Urinary bladder (tissue), 4 donors: Measurements from ENCODE around the gene GPRC5C. TPM values are rescaled to one million over a fixed set of nuclear protein-coding genes. Genes with fewer than 3 reads are reported as not detected.

Source experiments
- DNase-seq: peaks from one replicate; pipeline ENCODE4 v3.0.0-alpha.2; 2015; ENCODE audit errors: extremely low spot score
- H3K27ac ChIP-seq: one replicate; pipeline ENCODE4 v1.5.1; 2013; ENCODE audit warnings: low read depth, mild to moderate bottlenecking, moderate library complexity
- H3K36me3 ChIP-seq: one replicate; pipeline ENCODE4 v1.6.1; 2013; ENCODE audit warnings: mild to moderate bottlenecking, moderate library complexity; ENCODE audit not compliant: insufficient read depth
- H3K4me1 ChIP-seq: one replicate; pipeline ENCODE4 v1.6.1; 2013; ENCODE audit warnings: mild to moderate bottlenecking, moderate library complexity; ENCODE audit not compliant: insufficient read depth
- H3K4me3 ChIP-seq: one replicate; pipeline ENCODE4 v1.5.1; 2013; ENCODE audit warnings: low read depth, low read length
- WGBS: extraction: QIAGEN DNeasy Blood & Tissue Kit; methylation state at CpG from one replicate; pipeline ENCODE4 v1.1.7; 2013; 5-methylcytosine and 5-hydroxymethylcytosine counted together
- polyA plus RNA-seq: library from polyadenylated mRNA; stranded (reverse); fragments of 200-250 nt; gene quantifications from one replicate; pipeline ENCODE4 v1.2.3, GENCODE V29; 2013
- total RNA-seq: library from RNA; depleted of rRNA; stranded (reverse); fragments of >200 nt; gene quantifications from one replicate; pipeline ENCODE4 v1.2.3, GENCODE V29; 2014
- donor health status: healthy with polysubstance abuse.
- donor health status: healthy.

The GPRC5C gene
- total and polyA plus RNA-seq, 2 donors, result 27.0 to 40.6 TPM

GRCh38 chr17:74467221-74467951, 35.5 kb downstream of the GPRC5C start:
- H3K27ac ChIP-seq, result no peak overlapping the region
- no peaks in the 10 kb centered on the region for H3K36me3 ChIP-seq
- no peak overlapping the region for H3K4me3 ChIP-seq
- H3K4me1 ChIP-seq, result no peaks in the 10 kb centered on the region
- DNase-seq, result no peak
- 51% methylated on average over 21 of the region's 21 CpGs for WGBS

- no peaks in the 10 kb centered on the region for H3K36me3 ChIP-seq
- 91% methylated on average over 3 of the region's 3 CpGs for WGBS
- H3K27ac ChIP-seq, result no peak overlapping the region
- no peaks in the 10 kb centered on the region for H3K4me1 ChIP-seq
- no peak for DNase-seq
- no peak overlapping the region for H3K4me3 ChIP-seq
These were observed 39.5 kb downstream of the GPRC5C start for GRCh38 chr17:74471341-74471740.

GRCh38 chr17:74472890-74473289, 41.0 kb downstream of the GPRC5C start:
- DNase-seq, result no peak
- no peaks in the 10 kb centered on the region for H3K4me1 ChIP-seq
- no peak overlapping the region for H3K27ac ChIP-seq
- WGBS, result 88% methylated on average over 4 of the region's 4 CpGs
- H3K4me3 ChIP-seq, result no peak overlapping the region
- no peaks in the 10 kb centered on the region for H3K36me3 ChIP-seq

GRCh38 chr17:74473294-74473693, 41.4 kb downstream of the GPRC5C start:
- 84% methylated on average over 8 of the region's 8 CpGs for WGBS
- no peak overlapping the region for H3K27ac ChIP-seq
- H3K4me1 ChIP-seq, result no peaks in the 10 kb centered on the region
- H3K36me3 ChIP-seq, result no peaks in the 10 kb centered on the region
- H3K4me3 ChIP-seq, result no peak overlapping the region
- no peak for DNase-seq

- 76% methylated on average over 9 of the region's 9 CpGs for WGBS
- no peaks in the 10 kb centered on the region for H3K4me1 ChIP-seq
These were observed 42.3 kb downstream of the GPRC5C start for GRCh38 chr17:74474043-74474792.

GRCh38 chr17:74475189-74475588, 43.3 kb downstream of the GPRC5C start:
- DNase-seq, result no peak
- 88% methylated on average over 4 of the region's 4 CpGs for WGBS
- no peaks in the 10 kb centered on the region for H3K36me3 ChIP-seq
- H3K27ac ChIP-seq, result no peak overlapping the region
- no peaks in the 10 kb centered on the region for H3K4me1 ChIP-seq
- no peak overlapping the region for H3K4me3 ChIP-seq

More at GRCh38 chr17:74474043-74474792, 42.3 kb downstream of the GPRC5C start:
- no peaks in the 10 kb centered on the region for H3K36me3 ChIP-seq
- no peak overlapping the region for H3K27ac ChIP-seq
- no peak for DNase-seq
- H3K4me3 ChIP-seq, result no peak overlapping the region

- Histone ChIP-seq H3K27ac (no peak overlapping the region), H3K36me3 (no peaks in the 10 kb centered on the region), H3K4me3 (no peak overlapping the region), H3K4me1 (no peaks in the 10 kb centered on the region)
- WGBS, result 72% methylated on average over 4 of the region's 4 CpGs
- DNase-seq, result no peak
These were observed 45.5 kb downstream of the GPRC5C start for GRCh38 chr17:74477411-74477810.

- Histone ChIP-seq H3K4me1 (no peaks in the 10 kb centered on the region), H3K4me3 (no peak overlapping the region), H3K27ac (no peak overlapping the region), H3K36me3 (no peaks in the 10 kb centered on the region)
- 45% methylated on average over 6 of the region's 6 CpGs for WGBS
- DNase-seq, result no peak
These were observed 46.7 kb downstream of the GPRC5C start for GRCh38 chr17:74478420-74479100.

GRCh38 chr17:74480290-74480689, 48.4 kb downstream of the GPRC5C start:
- no peak for DNase-seq
- Histone ChIP-seq H3K36me3 (no peaks in the 10 kb centered on the region), H3K4me3 (no peak overlapping the region), H3K4me1 (no peaks in the 10 kb centered on the region), H3K27ac (no peak overlapping the region)
- WGBS, result 72% methylated on average over 8 of the region's 8 CpGs

- Histone ChIP-seq H3K4me1 (no peaks in the 10 kb centered on the region), H3K36me3 (no peaks in the 10 kb centered on the region), H3K27ac (no peak overlapping the region), H3K4me3 (no peak overlapping the region)
- no peak for DNase-seq
- WGBS, result 84% methylated on average over 7 of the region's 7 CpGs
These were observed 49.7 kb downstream of the GPRC5C start for GRCh38 chr17:74481621-74482020.

- 45% methylated on average over 9 of the region's 9 CpGs for WGBS
- no peaks in the 10 kb centered on the region for H3K4me1 ChIP-seq
- no peak overlapping the region for H3K4me3 ChIP-seq
- no peaks in the 10 kb centered on the region for H3K36me3 ChIP-seq
- no peak for DNase-seq
- no peak overlapping the region for H3K27ac ChIP-seq
These were observed 52.2 kb downstream of the GPRC5C start for GRCh38 chr17:74484066-74484465.

GRCh38 chr17:74485022-74485743, 53.3 kb downstream of the GPRC5C start:
- 50% methylated on average over 9 of the region's 9 CpGs for WGBS
- Histone ChIP-seq H3K36me3 (no peaks in the 10 kb centered on the region), H3K4me1 (no peaks in the 10 kb centered on the region), H3K4me3 (no peak overlapping the region), H3K27ac (no peak overlapping the region)
- DNase-seq, result no peak

- Histone ChIP-seq H3K4me1 (no peaks in the 10 kb centered on the region), H3K4me3 (no peak overlapping the region), H3K36me3 (no peaks in the 10 kb centered on the region), H3K27ac (no peak overlapping the region)
- DNase-seq, result no peak
- WGBS, result 74% methylated on average over 5 of the region's 5 CpGs
These were observed 54.0 kb downstream of the GPRC5C start for GRCh38 chr17:74485841-74486240.
